Measurements from ENCODE around the gene WDR37. TPM values are rescaled to one million over a fixed set of nuclear protein-coding genes. Genes with fewer than 3 reads are reported as not detected.

Gene WDR37
- total and polyA plus RNA-seq, 9 of the 15 experiments (the other 6 are each of a cell fraction or from before 2014, with no cell fraction given), result 2.3 to 11.6 (median 6.7) TPM

DNA sequence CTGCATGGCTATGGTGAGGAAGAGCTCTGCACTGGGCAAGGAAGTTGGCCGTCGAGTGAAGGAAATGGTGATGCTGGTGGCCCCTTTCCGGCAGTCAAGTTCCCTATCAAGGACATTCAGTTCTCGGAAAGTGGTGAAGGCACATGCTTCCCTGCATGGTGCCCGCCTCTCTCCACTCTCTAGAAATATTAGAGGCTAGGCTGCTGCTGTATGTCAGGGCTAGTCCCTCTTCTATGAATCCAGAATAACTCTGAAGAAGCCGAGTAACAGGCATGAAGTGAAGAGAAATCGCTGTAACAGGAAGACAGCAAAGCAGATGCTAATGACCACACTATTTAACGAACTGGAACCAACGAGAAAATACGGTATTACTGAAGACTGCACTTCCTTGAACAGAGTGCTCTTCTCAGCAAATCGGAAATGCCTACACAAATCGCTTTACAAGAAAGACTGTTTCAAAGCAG is 12.6 kb upstream of the WDR37 start:
- WGBS (ENCODE audit: insufficient coverage, low coverage, missing lambda C conversion rate), result 91% methylated on average over 12 of the region's 12 CpGs
- Histone ChIP-seq H3K27me3 (ENCODE audit: control insufficient read depth in 2 of 2, insufficient read depth in 2 of 2, low read length in 2 of 2) (no peaks in the 10 kb centered on the region), H3K79me2 (ENCODE audit: control insufficient read depth, insufficient read depth, low read length) (peaks cover 46% of the 10 kb centered on the region), H3K9me1 (ENCODE audit: control insufficient read depth, insufficient read depth, low read length) (peaks cover 13% of the 10 kb centered on the region), H3K4me1 (replicated peaks in 1 of 2; ENCODE audit: control insufficient read depth in 2 of 2, insufficient read depth in 2 of 2, low read length in 2 of 2) (peaks cover 14 to 22% of the 10 kb centered on the region in 2 experiments), H3K4me2 (ENCODE audit: insufficient read depth, low read length) (no peak overlapping the region), H3K36me3 (ENCODE audit: control insufficient read depth, insufficient read depth, low read length) (peaks cover 81% of the 10 kb centered on the region), H4K20me1 (replicated peaks; ENCODE audit: control insufficient read depth, insufficient read depth, low read length) (peaks cover 35% of the 10 kb centered on the region), H3K27ac (ENCODE audit: extremely low read depth, low read depth, low read length) (no peak overlapping the region), H3K9ac (ENCODE audit: insufficient read depth in 1 of 2, low read depth in 2 of 2, low read length in 2 of 2) (no peak overlapping the region), H3K4me3 (no peak overlapping the region), H2AFZ (ENCODE audit: low read depth, low read length) (no peak overlapping the region), H3K9me3 (replicated peaks; ENCODE audit: control insufficient read depth, insufficient read depth, low read depth, low read length) (no peaks in the 10 kb centered on the region)
- BruUV-seq (replicated peaks), result no TSS peak
- ChIA-PET CTCF (ENCODE audit: low intra/inter-chr PET ratio) (no interaction called here), POLR2A (interaction anchor here (0.5 to 1.2 kb wide), 2 partner anchors 11 to 24 kb away, joined by 3 read pairs; no protein-coding TSS in a partner anchor)
- DNase-seq (ENCODE audit: extremely low read depth in 1 of 4, low spot score in 3 of 4) (no peak), ATAC-seq (no peak), FAIRE-seq (no peak)
- in situ Hi-C loops (cut with MboI), result no loop called here
- intact Hi-C loops (cut with micrococcal nuclease), result no loop called here
- TF ChIP-seq FOXJ2 (tag; IDR thresholded peaks at IDR 0.05) (no peak), MEF2D (tag; conservative IDR thresholded peaks at IDR 0.05; ENCODE audit: low read depth) (no peak), NCOA1 (IDR thresholded peaks at IDR 0.05; ENCODE audit: low read depth) (no peak), ZNF830 (CRISPR knock-in tag; IDR thresholded peaks at IDR 0.05) (no peak), ZNF3 (CRISPR knock-in tag; IDR thresholded peaks at IDR 0.05) (no peak), U2AF1 (optimal IDR thresholded peaks at IDR 0.05; ENCODE audit: low read depth, low read length) (no peak)
- TF ChIP-seq, protein P1, sequence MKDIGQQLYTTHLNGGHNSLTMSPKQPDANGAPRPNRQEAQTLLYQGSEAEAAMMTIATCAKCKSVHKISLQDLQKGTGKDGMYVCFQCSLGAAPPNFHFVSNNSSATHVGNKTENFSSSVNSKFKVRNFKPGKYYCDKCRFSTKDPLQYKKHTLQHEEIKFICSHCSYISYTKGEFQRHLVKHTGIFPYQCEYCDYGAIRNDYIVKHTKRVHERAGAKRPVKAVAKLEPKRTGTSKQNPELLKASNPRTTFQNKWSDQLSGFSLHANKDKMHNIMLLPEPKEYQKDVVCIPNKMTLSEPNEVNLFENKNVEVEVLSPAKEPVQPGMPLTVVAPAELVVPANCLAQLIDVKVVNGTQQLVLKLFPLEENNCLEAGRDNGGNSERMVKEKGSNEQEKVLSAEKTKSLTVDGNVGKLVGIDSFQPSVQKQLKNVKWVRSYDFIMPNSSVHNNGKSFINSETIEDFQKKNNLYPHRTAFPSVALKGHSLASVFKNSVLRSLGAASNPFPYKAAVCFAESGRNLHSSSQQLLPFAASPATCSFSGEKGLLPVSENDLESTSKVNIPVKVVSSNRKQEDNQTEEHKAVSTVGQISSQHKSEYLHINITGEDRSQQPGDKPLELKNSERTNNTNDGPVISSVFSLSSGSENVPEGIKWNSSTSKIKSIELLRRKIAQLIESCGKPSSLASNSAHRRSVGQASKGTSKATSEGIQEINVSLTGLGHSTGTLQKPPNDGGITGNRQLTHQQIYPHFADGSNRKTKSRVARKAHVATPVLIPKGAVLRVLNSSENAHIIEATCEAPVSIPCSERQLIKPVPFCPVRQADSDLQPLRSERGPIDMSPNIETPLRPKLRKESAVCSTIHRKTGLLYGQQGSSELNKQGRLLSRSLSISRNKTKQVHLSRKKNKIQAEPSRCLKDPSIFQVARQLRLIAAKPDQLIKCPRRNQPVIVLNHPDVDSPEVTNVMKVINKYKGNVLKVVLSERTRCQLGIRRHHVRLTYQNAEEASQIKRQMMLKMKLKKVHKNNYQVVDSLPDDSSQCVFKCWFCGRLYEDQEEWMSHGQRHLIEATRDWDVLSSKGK (CRISPR knock-in tag; IDR thresholded peaks at IDR 0.05), result no peak
- TF ChIP-seq, protein P2, sequence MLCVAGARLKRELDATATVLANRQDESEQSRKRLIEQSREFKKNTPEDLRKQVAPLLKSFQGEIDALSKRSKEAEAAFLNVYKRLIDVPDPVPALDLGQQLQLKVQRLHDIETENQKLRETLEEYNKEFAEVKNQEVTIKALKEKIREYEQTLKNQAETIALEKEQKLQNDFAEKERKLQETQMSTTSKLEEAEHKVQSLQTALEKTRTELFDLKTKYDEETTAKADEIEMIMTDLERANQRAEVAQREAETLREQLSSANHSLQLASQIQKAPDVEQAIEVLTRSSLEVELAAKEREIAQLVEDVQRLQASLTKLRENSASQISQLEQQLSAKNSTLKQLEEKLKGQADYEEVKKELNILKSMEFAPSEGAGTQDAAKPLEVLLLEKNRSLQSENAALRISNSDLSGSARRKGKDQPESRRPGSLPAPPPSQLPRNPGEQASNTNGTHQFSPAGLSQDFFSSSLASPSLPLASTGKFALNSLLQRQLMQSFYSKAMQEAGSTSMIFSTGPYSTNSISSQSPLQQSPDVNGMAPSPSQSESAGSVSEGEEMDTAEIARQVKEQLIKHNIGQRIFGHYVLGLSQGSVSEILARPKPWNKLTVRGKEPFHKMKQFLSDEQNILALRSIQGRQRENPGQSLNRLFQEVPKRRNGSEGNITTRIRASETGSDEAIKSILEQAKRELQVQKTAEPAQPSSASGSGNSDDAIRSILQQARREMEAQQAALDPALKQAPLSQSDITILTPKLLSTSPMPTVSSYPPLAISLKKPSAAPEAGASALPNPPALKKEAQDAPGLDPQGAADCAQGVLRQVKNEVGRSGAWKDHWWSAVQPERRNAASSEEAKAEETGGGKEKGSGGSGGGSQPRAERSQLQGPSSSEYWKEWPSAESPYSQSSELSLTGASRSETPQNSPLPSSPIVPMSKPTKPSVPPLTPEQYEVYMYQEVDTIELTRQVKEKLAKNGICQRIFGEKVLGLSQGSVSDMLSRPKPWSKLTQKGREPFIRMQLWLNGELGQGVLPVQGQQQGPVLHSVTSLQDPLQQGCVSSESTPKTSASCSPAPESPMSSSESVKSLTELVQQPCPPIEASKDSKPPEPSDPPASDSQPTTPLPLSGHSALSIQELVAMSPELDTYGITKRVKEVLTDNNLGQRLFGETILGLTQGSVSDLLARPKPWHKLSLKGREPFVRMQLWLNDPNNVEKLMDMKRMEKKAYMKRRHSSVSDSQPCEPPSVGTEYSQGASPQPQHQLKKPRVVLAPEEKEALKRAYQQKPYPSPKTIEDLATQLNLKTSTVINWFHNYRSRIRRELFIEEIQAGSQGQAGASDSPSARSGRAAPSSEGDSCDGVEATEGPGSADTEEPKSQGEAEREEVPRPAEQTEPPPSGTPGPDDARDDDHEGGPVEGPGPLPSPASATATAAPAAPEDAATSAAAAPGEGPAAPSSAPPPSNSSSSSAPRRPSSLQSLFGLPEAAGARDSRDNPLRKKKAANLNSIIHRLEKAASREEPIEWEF (CRISPR knock-in tag; IDR thresholded peaks at IDR 0.05), result no peak
- TF ChIP-seq, protein P3, sequence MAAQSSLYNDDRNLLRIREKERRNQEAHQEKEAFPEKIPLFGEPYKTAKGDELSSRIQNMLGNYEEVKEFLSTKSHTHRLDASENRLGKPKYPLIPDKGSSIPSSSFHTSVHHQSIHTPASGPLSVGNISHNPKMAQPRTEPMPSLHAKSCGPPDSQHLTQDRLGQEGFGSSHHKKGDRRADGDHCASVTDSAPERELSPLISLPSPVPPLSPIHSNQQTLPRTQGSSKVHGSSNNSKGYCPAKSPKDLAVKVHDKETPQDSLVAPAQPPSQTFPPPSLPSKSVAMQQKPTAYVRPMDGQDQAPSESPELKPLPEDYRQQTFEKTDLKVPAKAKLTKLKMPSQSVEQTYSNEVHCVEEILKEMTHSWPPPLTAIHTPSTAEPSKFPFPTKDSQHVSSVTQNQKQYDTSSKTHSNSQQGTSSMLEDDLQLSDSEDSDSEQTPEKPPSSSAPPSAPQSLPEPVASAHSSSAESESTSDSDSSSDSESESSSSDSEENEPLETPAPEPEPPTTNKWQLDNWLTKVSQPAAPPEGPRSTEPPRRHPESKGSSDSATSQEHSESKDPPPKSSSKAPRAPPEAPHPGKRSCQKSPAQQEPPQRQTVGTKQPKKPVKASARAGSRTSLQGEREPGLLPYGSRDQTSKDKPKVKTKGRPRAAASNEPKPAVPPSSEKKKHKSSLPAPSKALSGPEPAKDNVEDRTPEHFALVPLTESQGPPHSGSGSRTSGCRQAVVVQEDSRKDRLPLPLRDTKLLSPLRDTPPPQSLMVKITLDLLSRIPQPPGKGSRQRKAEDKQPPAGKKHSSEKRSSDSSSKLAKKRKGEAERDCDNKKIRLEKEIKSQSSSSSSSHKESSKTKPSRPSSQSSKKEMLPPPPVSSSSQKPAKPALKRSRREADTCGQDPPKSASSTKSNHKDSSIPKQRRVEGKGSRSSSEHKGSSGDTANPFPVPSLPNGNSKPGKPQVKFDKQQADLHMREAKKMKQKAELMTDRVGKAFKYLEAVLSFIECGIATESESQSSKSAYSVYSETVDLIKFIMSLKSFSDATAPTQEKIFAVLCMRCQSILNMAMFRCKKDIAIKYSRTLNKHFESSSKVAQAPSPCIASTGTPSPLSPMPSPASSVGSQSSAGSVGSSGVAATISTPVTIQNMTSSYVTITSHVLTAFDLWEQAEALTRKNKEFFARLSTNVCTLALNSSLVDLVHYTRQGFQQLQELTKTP (IDR thresholded peaks at IDR 0.05; ENCODE audit: low read depth in 1 of 2, partially characterized antibody in 2 of 2), result no peak

Measured in K562 (cell line).